Type B pancreatic cell (in vitro differentiated cells): ENCODE results near the gene CLDN18. TPM values are rescaled to one million over a fixed set of nuclear protein-coding genes. Genes with fewer than 3 reads are reported as not detected.

Experiments
- DNase-seq: peaks from one replicate; pipeline ENCODE4 v3.0.0; 2021; ENCODE audit warnings: mixed read lengths; ENCODE audit not compliant: unreplicated experiment; ENCODE audit errors: extremely low spot score
- H3K27ac Mint-ChIP-seq: 2 replicates; pipeline ENCODE4 v1.8.0; 2021; ENCODE audit warnings: mild to moderate bottlenecking, mixed read lengths
- H3K27me3 Mint-ChIP-seq: 2 replicates; pipeline ENCODE4 v1.8.0; 2021; ENCODE audit warnings: mixed read lengths
- H3K36me3 Mint-ChIP-seq: 2 replicates; pipeline ENCODE4 v1.8.0; 2021; ENCODE audit warnings: mixed read lengths
- H3K4me1 Mint-ChIP-seq: one replicate; pipeline ENCODE4 v1.8.0; 2021; ENCODE audit warnings: mixed read lengths; ENCODE audit not compliant: unreplicated experiment
- H3K4me3 Mint-ChIP-seq: 2 replicates; pipeline ENCODE4 v1.8.0; 2021; ENCODE audit warnings: mild to moderate bottlenecking, mixed read lengths
- H3K9me3 Mint-ChIP-seq: 2 replicates; pipeline ENCODE4 v1.8.0; 2021; ENCODE audit warnings: mixed read lengths
- total RNA-seq: library from RNA; stranded (reverse); gene quantifications from 2 replicates; pipeline ENCODE4 v1.2.1, GENCODE V29; 2021; ENCODE audit warnings: low replicate concordance
- TF ChIP-seq, protein P1 (sequence below): fragments of 200-600 bp; sonication (generic); conservative IDR thresholded peaks from 2 replicates; pipeline ENCODE4 v1.5.0; 2021; ENCODE audit warnings: antibody characterized with exemption, mild to moderate bottlenecking

Gene CLDN18
- total RNA-seq, 1 donor from 2014 or later, result 50.8 TPM

DNA sequence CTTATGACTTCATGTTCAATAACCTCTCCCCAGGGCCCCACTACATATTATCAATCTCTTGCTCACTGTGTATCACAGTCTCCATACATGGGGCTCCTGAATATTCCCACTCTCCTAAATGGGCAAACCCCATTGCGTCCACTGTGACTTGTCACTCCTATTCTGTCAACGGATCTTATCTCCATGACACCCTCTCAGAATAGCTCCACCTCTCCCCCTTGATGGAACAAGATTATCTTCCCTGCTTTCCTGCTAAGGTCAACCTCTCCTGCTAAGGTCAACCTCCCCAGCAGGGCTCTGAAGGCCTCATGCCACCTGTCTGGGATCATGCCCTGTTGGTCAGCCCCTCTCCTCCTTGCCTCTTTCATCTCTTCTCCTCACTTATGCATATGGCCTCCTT is 1.8 kb downstream of the CLDN18 start:
- Mint-ChIP-seq H3K27ac (no peak overlapping the region), H3K27me3 (no peaks in the 10 kb centered on the region), H3K4me1 (no peaks in the 10 kb centered on the region), H3K4me3 (no peak overlapping the region), H3K9me3 (no peaks in the 10 kb centered on the region), H3K36me3 (no peaks in the 10 kb centered on the region)
- DNase-seq, result no peak
- TF ChIP-seq, protein P1, sequence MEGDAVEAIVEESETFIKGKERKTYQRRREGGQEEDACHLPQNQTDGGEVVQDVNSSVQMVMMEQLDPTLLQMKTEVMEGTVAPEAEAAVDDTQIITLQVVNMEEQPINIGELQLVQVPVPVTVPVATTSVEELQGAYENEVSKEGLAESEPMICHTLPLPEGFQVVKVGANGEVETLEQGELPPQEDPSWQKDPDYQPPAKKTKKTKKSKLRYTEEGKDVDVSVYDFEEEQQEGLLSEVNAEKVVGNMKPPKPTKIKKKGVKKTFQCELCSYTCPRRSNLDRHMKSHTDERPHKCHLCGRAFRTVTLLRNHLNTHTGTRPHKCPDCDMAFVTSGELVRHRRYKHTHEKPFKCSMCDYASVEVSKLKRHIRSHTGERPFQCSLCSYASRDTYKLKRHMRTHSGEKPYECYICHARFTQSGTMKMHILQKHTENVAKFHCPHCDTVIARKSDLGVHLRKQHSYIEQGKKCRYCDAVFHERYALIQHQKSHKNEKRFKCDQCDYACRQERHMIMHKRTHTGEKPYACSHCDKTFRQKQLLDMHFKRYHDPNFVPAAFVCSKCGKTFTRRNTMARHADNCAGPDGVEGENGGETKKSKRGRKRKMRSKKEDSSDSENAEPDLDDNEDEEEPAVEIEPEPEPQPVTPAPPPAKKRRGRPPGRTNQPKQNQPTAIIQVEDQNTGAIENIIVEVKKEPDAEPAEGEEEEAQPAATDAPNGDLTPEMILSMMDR, result no peak

DNA sequence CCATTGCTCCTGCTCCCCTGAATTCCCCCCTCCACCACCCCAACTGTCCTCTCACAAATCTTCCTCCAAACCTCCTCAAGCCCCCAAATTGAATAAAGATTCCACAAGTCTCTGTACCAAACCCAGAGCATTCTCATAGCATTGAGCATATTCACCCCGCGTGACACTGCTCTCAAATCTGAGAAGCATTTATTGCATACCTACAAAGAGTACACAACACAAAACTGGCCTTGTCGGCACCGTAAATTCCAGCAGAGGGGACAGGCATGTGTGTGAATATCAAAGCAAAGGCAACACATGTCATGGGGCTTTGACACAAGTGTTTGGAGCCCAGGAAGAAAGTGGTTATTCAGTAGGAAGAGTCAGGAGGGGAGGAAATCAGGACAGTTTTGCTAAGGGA is 2.6 kb downstream of the CLDN18 start:
- Mint-ChIP-seq H3K4me1 (no peaks in the 10 kb centered on the region), H3K9me3 (no peaks in the 10 kb centered on the region), H3K27ac (no peak overlapping the region), H3K4me3 (no peak overlapping the region), H3K36me3 (no peaks in the 10 kb centered on the region), H3K27me3 (no peaks in the 10 kb centered on the region)
- TF ChIP-seq, protein P1, result no peak
- no peak for DNase-seq

DNA sequence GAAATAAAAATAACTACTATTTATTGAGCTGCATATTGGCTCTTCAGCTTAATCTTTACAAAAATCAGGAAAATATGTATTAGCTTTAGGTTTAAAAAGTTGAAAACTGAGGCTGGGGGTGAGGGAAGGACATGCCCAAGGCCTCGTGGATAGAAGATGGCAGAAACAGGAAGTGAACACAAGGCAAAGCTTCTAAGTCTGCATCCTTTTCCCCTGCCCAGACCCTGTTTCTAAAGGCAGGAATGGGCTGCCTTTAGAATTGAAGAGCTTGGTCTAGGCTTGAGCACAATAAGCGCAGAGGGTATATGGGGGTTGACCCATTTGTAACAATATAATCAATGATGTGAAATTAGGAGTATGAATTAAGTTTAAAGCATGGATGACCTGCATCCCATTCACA is 6.1 kb downstream of the CLDN18 start:
- TF ChIP-seq, protein P1, result no peak
- no peaks in the 10 kb centered on the region for H3K9me3 Mint-ChIP-seq
- no peaks in the 10 kb centered on the region for H3K36me3 Mint-ChIP-seq
- H3K27me3 Mint-ChIP-seq, result no peaks in the 10 kb centered on the region
- H3K4me1 Mint-ChIP-seq, result no peaks in the 10 kb centered on the region
- no peak overlapping the region for H3K4me3 Mint-ChIP-seq
- no peak overlapping the region for H3K27ac Mint-ChIP-seq
- no peak for DNase-seq

DNA sequence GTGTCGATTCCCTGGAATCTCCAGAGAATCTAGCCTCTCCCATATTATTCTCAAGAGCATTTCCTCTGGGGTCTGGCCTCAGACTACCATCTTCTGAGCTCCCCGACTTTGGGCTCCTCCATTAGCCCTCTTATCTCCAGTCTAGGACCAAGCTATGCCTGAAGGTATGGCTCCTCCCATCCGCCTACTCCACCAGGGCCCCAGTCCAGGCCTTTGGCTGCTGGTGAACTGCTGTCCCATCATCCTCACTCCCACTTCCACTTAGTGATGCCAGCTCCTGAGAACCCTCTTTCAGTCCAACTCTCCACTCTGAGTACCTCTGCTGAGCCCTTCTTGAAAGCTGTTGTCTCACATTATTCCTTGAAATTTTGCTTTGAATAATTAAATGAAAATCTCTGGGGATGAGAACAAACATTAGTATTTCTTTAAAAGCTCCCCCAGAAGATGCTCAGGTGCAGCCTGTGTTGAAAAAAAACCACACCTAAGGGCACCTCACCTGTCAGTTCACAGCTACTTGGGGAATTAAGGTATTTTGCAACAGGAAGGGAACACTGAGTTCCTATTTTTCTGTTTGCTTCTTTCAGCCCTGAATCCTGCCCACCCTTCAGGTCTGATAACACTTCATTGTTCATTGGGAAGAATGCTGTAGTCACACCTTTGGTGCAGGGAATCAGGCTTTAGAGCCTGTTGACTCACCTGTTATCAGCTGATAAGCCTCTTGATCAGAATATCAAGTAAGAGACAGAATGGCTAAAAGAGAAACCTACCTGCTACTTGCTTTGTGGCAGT is 9.5 kb downstream of the CLDN18 start:
- no peak for DNase-seq
- Mint-ChIP-seq H3K27me3 (no peaks in the 10 kb centered on the region), H3K36me3 (no peaks in the 10 kb centered on the region), H3K27ac (no peak overlapping the region), H3K9me3 (no peaks in the 10 kb centered on the region), H3K4me3 (no peak overlapping the region), H3K4me1 (no peaks in the 10 kb centered on the region)
- TF ChIP-seq, protein P1, result no peak

DNA sequence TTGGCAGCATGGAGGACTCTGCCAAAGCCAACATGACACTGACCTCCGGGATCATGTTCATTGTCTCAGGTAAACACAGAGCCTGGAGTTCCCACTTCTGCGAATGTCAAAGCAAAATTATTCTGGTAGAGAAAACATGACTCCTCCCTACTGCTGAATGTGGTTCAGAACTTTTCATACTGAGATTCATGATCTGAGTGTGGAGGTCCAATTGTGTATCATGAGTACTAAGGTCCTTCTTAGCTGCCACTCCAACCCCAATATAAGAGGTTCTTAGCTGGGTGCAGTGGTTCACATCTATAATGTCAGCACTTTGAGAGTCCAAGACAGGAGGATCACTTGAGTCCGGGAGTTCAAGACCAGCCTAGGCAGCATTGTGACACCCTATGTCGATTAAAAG is 13.8 kb downstream of the CLDN18 start:
- Mint-ChIP-seq H3K9me3 (no peaks in the 10 kb centered on the region), H3K27me3 (no peaks in the 10 kb centered on the region), H3K4me3 (no peak overlapping the region), H3K36me3 (no peaks in the 10 kb centered on the region), H3K27ac (no peak overlapping the region), H3K4me1 (no peaks in the 10 kb centered on the region)
- DNase-seq, result no peak
- TF ChIP-seq, protein P1, result no peak
